SU-DHL-6 (cell line): Measurements from ENCODE around the gene ATP5PB.

Source experiments
- CTCF ChIP-seq: fragments of 200-600 bp; sonication (generic); IDR thresholded peaks from one replicate; pipeline ENCODE4 v1.5.1; 2017; ENCODE audit warnings: antibody characterized with exemption, mild to moderate bottlenecking, low read length, moderate library complexity; ENCODE audit not compliant: insufficient read depth, poor library complexity, severe bottlenecking
- EZH2phosphoT487 ChIP-seq: fragments of 200-600 bp; sonication (generic), shearing (Covaris generic); conservative IDR thresholded peaks from 2 replicates; pipeline ENCODE4 v1.6.1; 2018; ENCODE audit warnings: mild to moderate bottlenecking, antibody characterized with exemption, low read length, moderate library complexity, mixed read lengths

DNA sequence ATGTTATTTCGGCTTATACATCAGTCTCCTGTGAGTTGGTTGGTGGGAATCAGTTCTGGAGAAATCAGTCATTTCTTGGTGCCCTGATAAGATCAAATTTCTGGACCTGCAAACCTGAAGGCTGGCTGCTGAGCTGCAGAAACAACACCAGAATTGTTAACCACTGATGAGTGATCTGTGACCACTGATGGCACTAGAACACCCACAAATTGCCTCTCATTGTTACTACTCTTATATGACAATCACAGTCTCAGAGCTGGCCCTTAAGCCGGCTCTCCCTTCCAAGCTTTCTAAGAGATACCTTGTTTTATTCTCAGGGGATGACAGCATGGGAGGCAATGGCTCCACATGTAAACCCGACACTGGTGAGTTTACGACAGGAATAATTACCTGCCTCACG lies 26.4 kb downstream of the ATP5PB start:
- TF ChIP-seq CTCF (no peak), EZH2phosphoT487 (no peak)
